Measurements from ENCODE around the gene RIMKLA. TPM values are rescaled to one million over a fixed set of nuclear protein-coding genes. Genes with fewer than 3 reads are reported as not detected.

Gene RIMKLA
- total RNA-seq, 2 experiments from 2014 or later, result 9.8 to 10.3 TPM

- no peaks in the 10 kb centered on the region for H3K9me3 Mint-ChIP-seq
- H3K4me1 Mint-ChIP-seq (ENCODE audit: low read depth), result peaks cover 30% of the 10 kb centered on the region
- no peak for ATAC-seq
- ChIA-PET CTCF (interaction anchor here (1.4 kb wide), 1 partner anchor 193 kb away, joined by 4 read pairs; no protein-coding TSS in a partner anchor), POLR2A (interaction anchor here (1.0 to 2.8 kb wide), 3 partner anchors 10 to 219 kb away, joined by 3 to 12 read pairs (median 4); partner anchors contain the start of gene YBX1)
- intact Hi-C loops (cut with micrococcal nuclease), result no loop called here
- no peaks in the 10 kb centered on the region for H3K27me3 Mint-ChIP-seq
- TF ChIP-seq, protein P1, sequence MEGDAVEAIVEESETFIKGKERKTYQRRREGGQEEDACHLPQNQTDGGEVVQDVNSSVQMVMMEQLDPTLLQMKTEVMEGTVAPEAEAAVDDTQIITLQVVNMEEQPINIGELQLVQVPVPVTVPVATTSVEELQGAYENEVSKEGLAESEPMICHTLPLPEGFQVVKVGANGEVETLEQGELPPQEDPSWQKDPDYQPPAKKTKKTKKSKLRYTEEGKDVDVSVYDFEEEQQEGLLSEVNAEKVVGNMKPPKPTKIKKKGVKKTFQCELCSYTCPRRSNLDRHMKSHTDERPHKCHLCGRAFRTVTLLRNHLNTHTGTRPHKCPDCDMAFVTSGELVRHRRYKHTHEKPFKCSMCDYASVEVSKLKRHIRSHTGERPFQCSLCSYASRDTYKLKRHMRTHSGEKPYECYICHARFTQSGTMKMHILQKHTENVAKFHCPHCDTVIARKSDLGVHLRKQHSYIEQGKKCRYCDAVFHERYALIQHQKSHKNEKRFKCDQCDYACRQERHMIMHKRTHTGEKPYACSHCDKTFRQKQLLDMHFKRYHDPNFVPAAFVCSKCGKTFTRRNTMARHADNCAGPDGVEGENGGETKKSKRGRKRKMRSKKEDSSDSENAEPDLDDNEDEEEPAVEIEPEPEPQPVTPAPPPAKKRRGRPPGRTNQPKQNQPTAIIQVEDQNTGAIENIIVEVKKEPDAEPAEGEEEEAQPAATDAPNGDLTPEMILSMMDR (IDR thresholded peaks at IDR 0.05), result no peak
- DNase-seq, result no peak
- peaks cover 15% of the 10 kb centered on the region for H3K36me3 Mint-ChIP-seq (ENCODE audit: low read depth)
- peak overlapping the region; percentile 78 for H3K4me3 Mint-ChIP-seq
- H3K27ac Mint-ChIP-seq, result no peak overlapping the region
Measured at GRCh38 chr1:42463921-42464320, 83.3 kb downstream of the RIMKLA start.

GRCh38 chr1:42466030-42466429, 85.4 kb downstream of the RIMKLA start:
- intact Hi-C loops (cut with micrococcal nuclease), result no loop called here
- Mint-ChIP-seq H3K4me3 (no peak overlapping the region), H3K9me3 (no peaks in the 10 kb centered on the region), H3K27me3 (no peaks in the 10 kb centered on the region), H3K4me1 (ENCODE audit: low read depth) (peaks cover 17% of the 10 kb centered on the region), H3K36me3 (ENCODE audit: low read depth) (peaks cover under 1% of the 10 kb centered on the region), H3K27ac (no peak overlapping the region)
- DNase-seq (no peak), ATAC-seq (no peak)
- TF ChIP-seq, protein P1 (IDR thresholded peaks at IDR 0.05), result no peak
- POLR2A ChIA-PET, result no interaction called here
- CTCF ChIA-PET, result no interaction called here

- ChIA-PET CTCF (no interaction called here), POLR2A (interaction anchor here (0.6 to 1.0 kb wide), 2 partner anchors 13 to 54 kb away, joined by 3 to 4 read pairs; no protein-coding TSS in a partner anchor)
- Mint-ChIP-seq H3K36me3 (ENCODE audit: low read depth) (no peaks in the 10 kb centered on the region), H3K9me3 (no peaks in the 10 kb centered on the region), H3K4me3 (no peak overlapping the region), H3K27ac (no peak overlapping the region), H3K4me1 (ENCODE audit: low read depth) (no peaks in the 10 kb centered on the region), H3K27me3 (no peaks in the 10 kb centered on the region)
- DNase-seq (no peak), ATAC-seq (no peak)
- TF ChIP-seq, protein P1 (IDR thresholded peaks at IDR 0.05), result no peak
- intact Hi-C loops (cut with micrococcal nuclease), result no loop called here
Measured at GRCh38 chr1:42469727-42470126, 89.1 kb downstream of the RIMKLA start.

Other genes with a start within 250 kb of the RIMKLA start
- gene GUCA2B, start 227.4 kb upstream of the RIMKLA start, total RNA-seq, result not detected
- gene GUCA2A, start 216.0 kb upstream of the RIMKLA start, total RNA-seq, result not detected
- 10 to 100 TPM; 43.1 to 44.0 TPM for gene FOXJ3, start 45.6 kb upstream of the RIMKLA start, total RNA-seq
- 1 to 10 TPM in 1 of 2 experiments, under 1 TPM in 1; 0.59 to 1.4 TPM for gene ZMYND12, start 75.2 kb downstream of the RIMKLA start, total RNA-seq
- 10 to 100 TPM; 44.1 to 44.3 TPM for gene PPCS, start 75.8 kb downstream of the RIMKLA start, total RNA-seq
- 1 to 10 TPM in 1 of 2 experiments, under 1 TPM in 1; 0.60 to 3.0 TPM for gene CCDC30, start 82.5 kb downstream of the RIMKLA start, total RNA-seq